ENCODE results near the gene SLCO4A1. TPM values are rescaled to one million over a fixed set of nuclear protein-coding genes. Genes with fewer than 3 reads are reported as not detected.
A peak's percentile ranks its signal among the peaks of the same experiment; 100 is the strongest.

SLCO4A1 gene
- total RNA-seq, 1 experiment from 2014 or later: 91.6 TPM

- no peak for DNase-seq (ENCODE audit: extremely low read depth, low read depth)
Measured at GRCh38 chr20:62606551-62607201, 35.6 kb upstream of the SLCO4A1 start.

GRCh38 chr20:62607366-62608217, 34.7 kb upstream of the SLCO4A1 start:
- DNase-seq (ENCODE audit: extremely low read depth, low read depth): no peak

- DNase-seq (ENCODE audit: extremely low read depth, low read depth): no peak
Measured at GRCh38 chr20:62608218-62608565, 34.1 kb upstream of the SLCO4A1 start.

- no peak for DNase-seq (ENCODE audit: extremely low read depth, low read depth)
Measured at GRCh38 chr20:62609279-62609720, 33.0 kb upstream of the SLCO4A1 start.

- DNase-seq (ENCODE audit: extremely low read depth, low read depth): no peak
Measured at GRCh38 chr20:62609811-62610757, 32.2 kb upstream of the SLCO4A1 start.

- no peak for DNase-seq (ENCODE audit: extremely low read depth, low read depth)
Measured at GRCh38 chr20:62611012-62611411, 31.3 kb upstream of the SLCO4A1 start.

GRCh38 chr20:62611819-62612218, 30.5 kb upstream of the SLCO4A1 start:
- no peak for DNase-seq (ENCODE audit: extremely low read depth, low read depth)

GRCh38 chr20:62614085-62614960, 28.0 kb upstream of the SLCO4A1 start:
- DNase-seq (ENCODE audit: extremely low read depth, low read depth): no peak

- DNase-seq (ENCODE audit: extremely low read depth, low read depth): no peak
Measured at GRCh38 chr20:62614961-62615680, 27.2 kb upstream of the SLCO4A1 start.

- DNase-seq (ENCODE audit: extremely low read depth, low read depth): no peak
Measured at GRCh38 chr20:62615750-62616251, 26.5 kb upstream of the SLCO4A1 start.

- DNase-seq (ENCODE audit: extremely low read depth, low read depth): peak; percentile 71
Measured at GRCh38 chr20:62616728-62617621, 25.3 kb upstream of the SLCO4A1 start.

GRCh38 chr20:62617711-62618483, 24.4 kb upstream of the SLCO4A1 start:
- DNase-seq (ENCODE audit: extremely low read depth, low read depth): peak; percentile 64

- no peak for DNase-seq (ENCODE audit: extremely low read depth, low read depth)
Measured at GRCh38 chr20:62618611-62619529, 23.4 kb upstream of the SLCO4A1 start.

GRCh38 chr20:62620625-62621024, 21.7 kb upstream of the SLCO4A1 start:
- DNase-seq (ENCODE audit: extremely low read depth, low read depth): no peak

GRCh38 chr20:62621251-62622110, 20.8 kb upstream of the SLCO4A1 start:
- no peak for DNase-seq (ENCODE audit: extremely low read depth, low read depth)
